Right lobe of liver (tissue), 4 donors: ENCODE data around the gene GRM7.

Experiments
- POLR2A ChIP-seq: fragments of 450-650 bp; IDR thresholded peaks from one replicate; pipeline ENCODE4 v1.6.1; 2017; ENCODE audit warnings: antibody characterized with exemption, mild to moderate bottlenecking
- TF ChIP-seq, protein P1 (sequence below), 4 donors: fragments of 200-600 bp in 3 of 4; fragments of 450-650 bp in 1 of 4; IDR thresholded peaks; one replicate each; pipeline versions ENCODE4 v1.5.1 to v1.8.0; 2016 to 2022; ENCODE audit warnings: antibody characterized with exemption in 4 of 4, mild to moderate bottlenecking in 2 of 4
- donor health status: DM: no; HTN: no; CAD: no.
- donor health status: DM: no; HTN: no; CAD: no.
- donor health status: DM: no; HTN: yes; CAD: no.

DNA sequence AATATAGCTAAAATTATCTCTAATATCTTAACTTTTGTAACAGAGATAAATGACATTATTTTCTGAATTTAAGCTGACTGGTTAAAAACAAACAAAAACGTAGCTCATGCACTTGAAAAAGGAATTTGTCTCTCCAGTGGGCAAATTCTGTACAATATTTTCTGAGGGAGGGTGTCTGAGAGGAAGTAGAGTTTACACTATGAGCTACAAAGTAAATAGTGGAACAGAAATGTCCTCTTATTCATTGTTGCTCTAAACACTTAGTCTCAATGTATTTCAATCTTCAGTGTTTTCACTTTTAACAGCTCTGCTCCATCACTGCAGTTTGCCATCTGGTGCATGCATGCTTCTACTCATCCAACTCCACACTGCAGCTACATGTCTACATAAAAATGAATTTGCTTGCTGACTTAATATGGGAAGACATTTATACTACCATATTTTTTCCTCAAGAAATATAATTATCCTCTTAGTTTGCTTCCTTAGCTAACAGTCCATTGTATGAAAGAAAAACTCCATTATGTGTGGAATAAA lies 823.3 kb downstream of the GRM7 start:
- TF ChIP-seq POLR2A: no peak
- TF ChIP-seq, protein P1, sequence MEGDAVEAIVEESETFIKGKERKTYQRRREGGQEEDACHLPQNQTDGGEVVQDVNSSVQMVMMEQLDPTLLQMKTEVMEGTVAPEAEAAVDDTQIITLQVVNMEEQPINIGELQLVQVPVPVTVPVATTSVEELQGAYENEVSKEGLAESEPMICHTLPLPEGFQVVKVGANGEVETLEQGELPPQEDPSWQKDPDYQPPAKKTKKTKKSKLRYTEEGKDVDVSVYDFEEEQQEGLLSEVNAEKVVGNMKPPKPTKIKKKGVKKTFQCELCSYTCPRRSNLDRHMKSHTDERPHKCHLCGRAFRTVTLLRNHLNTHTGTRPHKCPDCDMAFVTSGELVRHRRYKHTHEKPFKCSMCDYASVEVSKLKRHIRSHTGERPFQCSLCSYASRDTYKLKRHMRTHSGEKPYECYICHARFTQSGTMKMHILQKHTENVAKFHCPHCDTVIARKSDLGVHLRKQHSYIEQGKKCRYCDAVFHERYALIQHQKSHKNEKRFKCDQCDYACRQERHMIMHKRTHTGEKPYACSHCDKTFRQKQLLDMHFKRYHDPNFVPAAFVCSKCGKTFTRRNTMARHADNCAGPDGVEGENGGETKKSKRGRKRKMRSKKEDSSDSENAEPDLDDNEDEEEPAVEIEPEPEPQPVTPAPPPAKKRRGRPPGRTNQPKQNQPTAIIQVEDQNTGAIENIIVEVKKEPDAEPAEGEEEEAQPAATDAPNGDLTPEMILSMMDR (IDR thresholded peaks at IDR 0.05): no peak
